HG02588 (cell line): ENCODE data around the gene HACL1.

Source experiments
- ATAC-seq: cut with Tn5 transposase; IDR thresholded peaks from one replicate; pipeline ENCODE4 v1.9.1; 2021; ENCODE audit warnings: mild to moderate bottlenecking, moderate library complexity; ENCODE audit not compliant: unreplicated experiment

Gene HACL1

DNA sequence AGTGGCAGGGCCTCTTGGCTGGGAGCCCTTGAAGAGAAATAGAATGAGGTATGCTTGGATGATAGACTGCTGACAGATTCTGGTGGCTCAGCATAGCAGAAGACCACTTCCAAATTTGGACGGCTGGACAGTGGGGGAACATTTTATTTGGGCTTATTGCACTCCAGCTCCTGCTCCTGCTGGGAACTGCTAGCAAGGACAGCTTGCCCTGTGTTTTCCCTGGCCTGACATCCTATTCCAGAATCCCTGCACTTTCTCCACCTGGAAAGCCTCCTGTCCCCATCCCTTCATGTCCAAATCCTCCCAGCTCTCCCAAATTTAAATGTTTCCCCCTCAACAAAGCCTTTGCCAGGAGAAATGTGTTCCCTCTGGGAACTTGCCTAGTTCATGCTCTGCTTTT is 70.0 kb downstream of the HACL1 start:
- no peak for ATAC-seq

DNA sequence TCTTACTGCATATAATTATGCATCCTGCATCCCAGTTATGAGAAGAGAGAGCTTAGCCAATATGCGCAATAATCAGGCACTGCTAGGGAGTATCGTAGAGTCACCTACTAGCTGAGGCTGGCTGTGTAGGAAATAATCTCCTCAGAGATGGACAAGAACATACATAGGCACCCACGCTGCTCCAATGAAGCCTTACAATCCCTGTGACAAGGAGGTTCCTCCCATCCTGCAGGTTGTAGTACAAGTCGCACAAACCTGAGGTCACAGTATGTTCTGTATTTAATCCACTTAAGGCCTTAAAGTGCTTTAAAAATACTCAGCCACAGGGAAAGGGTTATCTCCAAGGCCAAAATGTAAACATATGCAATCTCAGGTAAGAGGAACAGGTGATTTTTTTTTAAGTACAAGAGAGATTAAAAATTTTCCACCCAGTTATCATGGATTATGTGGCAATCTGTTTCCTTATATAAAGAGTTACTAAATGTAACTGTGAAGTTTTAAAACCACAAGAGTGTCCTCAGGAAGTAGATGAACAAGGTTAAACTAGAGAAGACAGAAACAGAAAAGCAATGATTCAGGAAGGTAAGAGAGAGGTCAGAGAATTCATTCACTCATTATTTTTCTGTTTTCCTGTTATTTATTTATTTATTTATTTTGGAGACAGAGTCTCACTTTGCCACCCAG is 72.4 kb downstream of the HACL1 start:
- ATAC-seq, result no peak

GRCh38 chr3:15527031-15527459 is 74.3 kb downstream of the HACL1 start:
- no peak for ATAC-seq

- no peak for ATAC-seq
Measured at GRCh38 chr3:15525790-15526189, 75.6 kb downstream of the HACL1 start.

- no peak for ATAC-seq
Measured at GRCh38 chr3:15523660-15524417, 77.5 kb downstream of the HACL1 start.

GRCh38 chr3:15522016-15522415 is 79.4 kb downstream of the HACL1 start:
- no peak for ATAC-seq

DNA sequence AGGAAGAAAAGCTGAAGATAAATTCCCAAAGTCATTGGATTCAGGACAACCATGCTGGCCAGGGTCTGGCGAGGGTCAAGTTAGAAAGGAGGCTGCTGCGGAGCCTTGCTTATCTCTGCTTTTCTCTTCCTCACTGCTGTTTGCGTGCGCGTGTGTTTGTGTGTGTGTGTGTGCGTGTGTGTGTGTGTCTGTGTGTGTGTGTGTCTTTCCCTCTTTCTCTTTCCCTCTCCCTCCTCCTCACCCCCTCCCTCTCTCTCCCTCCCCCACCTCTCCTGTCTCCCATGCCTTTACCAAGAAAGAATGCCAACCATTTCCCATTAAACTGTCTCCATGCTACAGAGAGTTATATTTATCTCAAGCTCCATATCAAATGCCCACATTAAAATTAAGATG is 79.8 kb downstream of the HACL1 start, which contains the start of gene COLQ:
Gene COLQ, minus strand, starts transcription at position 134 of the 393 bp plus-strand sequence. Its CDS starts 81 bp downstream, at position 53.
- ATAC-seq, result no peak

GRCh38 chr3:15520804-15521572 is 80.4 kb downstream of the HACL1 start:
- no peak for ATAC-seq

- no peak for ATAC-seq
Measured at GRCh38 chr3:15520185-15520584, 81.2 kb downstream of the HACL1 start.

GRCh38 chr3:15519096-15519495 is 82.3 kb downstream of the HACL1 start:
- no peak for ATAC-seq

- ATAC-seq, result no peak
Measured at GRCh38 chr3:15514663-15515340, 86.6 kb downstream of the HACL1 start.

- ATAC-seq, result no peak
Measured at GRCh38 chr3:15513810-15514662, 87.3 kb downstream of the HACL1 start.

- ATAC-seq, result no peak
Measured at GRCh38 chr3:15513116-15513515, 88.3 kb downstream of the HACL1 start.

GRCh38 chr3:15512166-15512565 is 89.2 kb downstream of the HACL1 start:
- no peak for ATAC-seq

DNA sequence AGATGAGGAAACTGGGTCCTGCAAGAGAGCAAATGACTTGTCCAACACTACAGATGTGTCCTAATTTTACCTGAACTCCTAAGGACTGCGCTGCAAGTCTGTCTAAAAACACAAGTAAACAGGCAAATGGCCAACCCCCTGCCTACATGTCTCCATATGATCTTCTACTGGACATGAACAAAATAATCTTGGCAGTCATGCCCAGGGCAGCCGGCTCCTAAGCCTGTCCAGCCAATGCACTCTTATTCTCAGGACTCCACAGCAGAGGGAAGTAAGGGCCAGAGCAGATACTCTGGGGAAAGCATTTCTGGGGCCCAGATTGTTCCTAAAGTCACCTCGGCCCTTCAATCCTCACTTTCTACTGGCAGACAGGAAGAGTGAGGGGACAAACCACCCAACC is 90.2 kb downstream of the HACL1 start:
- no peak for ATAC-seq
